Activated naive CD4-positive, alpha-beta T cell treated with anti-CD3 and anti-CD28 coated beads, Interleukin-2, amount 50 U/mL, for 24 hours (primary cell): ENCODE data around the gene GMDS.

ENCODE experiments used
- H3K27ac Mint-ChIP-seq: one replicate; pipeline ENCODE4 v1.8.0; 2021; ENCODE audit warnings: mild to moderate bottlenecking, mixed read lengths
- H3K27me3 Mint-ChIP-seq: one replicate; pipeline ENCODE4 v1.8.0; 2021; ENCODE audit warnings: mixed read lengths
- H3K36me3 Mint-ChIP-seq: one replicate; pipeline ENCODE4 v1.8.0; 2021; ENCODE audit warnings: mixed read lengths
- H3K4me1 Mint-ChIP-seq: one replicate; pipeline ENCODE4 v1.8.0; 2021; ENCODE audit warnings: mixed read lengths
- H3K4me3 Mint-ChIP-seq: one replicate; pipeline ENCODE4 v1.8.0; 2021; ENCODE audit warnings: mild to moderate bottlenecking, mixed read lengths
- H3K9me3 Mint-ChIP-seq: one replicate; pipeline ENCODE4 v1.8.0; 2021; ENCODE audit warnings: mixed read lengths

GMDS gene

GRCh38 chr6:2120912-2121311 is 124.5 kb downstream of the GMDS start:
- no peaks in the 10 kb centered on the region for H3K27me3 Mint-ChIP-seq
- no peaks in the 10 kb centered on the region for H3K4me1 Mint-ChIP-seq
- no peak overlapping the region for H3K27ac Mint-ChIP-seq
- H3K9me3 Mint-ChIP-seq = no peaks in the 10 kb centered on the region
- H3K36me3 Mint-ChIP-seq = peaks cover 11% of the 10 kb centered on the region
- H3K4me3 Mint-ChIP-seq = no peak overlapping the region

GRCh38 chr6:2119275-2119674 is 126.1 kb downstream of the GMDS start:
- Mint-ChIP-seq H3K4me3 (no peak overlapping the region), H3K36me3 (peaks cover 9% of the 10 kb centered on the region), H3K27me3 (no peaks in the 10 kb centered on the region), H3K4me1 (no peaks in the 10 kb centered on the region), H3K27ac (no peak overlapping the region), H3K9me3 (no peaks in the 10 kb centered on the region)

- peaks cover 2% of the 10 kb centered on the region for H3K4me1 Mint-ChIP-seq
- no peak overlapping the region for H3K27ac Mint-ChIP-seq
- no peak overlapping the region for H3K4me3 Mint-ChIP-seq
- no peaks in the 10 kb centered on the region for H3K27me3 Mint-ChIP-seq
- no peaks in the 10 kb centered on the region for H3K9me3 Mint-ChIP-seq
- H3K36me3 Mint-ChIP-seq = peaks cover 11% of the 10 kb centered on the region
These were observed 127.3 kb downstream of the GMDS start for GRCh38 chr6:2118136-2118535.

GRCh38 chr6:2117447-2117846 is 128.0 kb downstream of the GMDS start:
- peaks cover 9% of the 10 kb centered on the region for H3K4me1 Mint-ChIP-seq
- H3K9me3 Mint-ChIP-seq = no peaks in the 10 kb centered on the region
- no peaks in the 10 kb centered on the region for H3K27me3 Mint-ChIP-seq
- peaks cover 15% of the 10 kb centered on the region for H3K36me3 Mint-ChIP-seq
- H3K4me3 Mint-ChIP-seq = no peak overlapping the region
- no peak overlapping the region for H3K27ac Mint-ChIP-seq

- peaks cover under 1% of the 10 kb centered on the region for H3K9me3 Mint-ChIP-seq
- no peak overlapping the region for H3K4me3 Mint-ChIP-seq
- H3K36me3 Mint-ChIP-seq = peaks cover 11% of the 10 kb centered on the region
- H3K27me3 Mint-ChIP-seq = no peaks in the 10 kb centered on the region
- no peak overlapping the region for H3K27ac Mint-ChIP-seq
- H3K4me1 Mint-ChIP-seq = peaks cover 19% of the 10 kb centered on the region
These were observed 128.9 kb downstream of the GMDS start for GRCh38 chr6:2116496-2116895.

GRCh38 chr6:2114100-2114499 is 131.3 kb downstream of the GMDS start:
- no peak overlapping the region for H3K4me3 Mint-ChIP-seq
- peaks cover 13% of the 10 kb centered on the region for H3K9me3 Mint-ChIP-seq
- H3K36me3 Mint-ChIP-seq = peaks cover 17% of the 10 kb centered on the region
- H3K27me3 Mint-ChIP-seq = no peaks in the 10 kb centered on the region
- no peak overlapping the region for H3K27ac Mint-ChIP-seq
- peaks cover 37% of the 10 kb centered on the region for H3K4me1 Mint-ChIP-seq

- Mint-ChIP-seq H3K4me3 (peak overlapping the region; percentile 90), H3K4me1 (peaks cover 37% of the 10 kb centered on the region), H3K27me3 (no peaks in the 10 kb centered on the region), H3K36me3 (peaks cover 17% of the 10 kb centered on the region), H3K27ac (peak overlapping the region; percentile 99), H3K9me3 (peaks cover 13% of the 10 kb centered on the region)
These were observed 134.2 kb downstream of the GMDS start for GRCh38 chr6:2111162-2111677.

GRCh38 chr6:2110504-2110903 is 134.9 kb downstream of the GMDS start:
- Mint-ChIP-seq H3K36me3 (peaks cover 17% of the 10 kb centered on the region), H3K4me1 (peaks cover 37% of the 10 kb centered on the region), H3K27ac (peak overlapping the region; percentile 99), H3K4me3 (peak overlapping the region; percentile 90), H3K27me3 (no peaks in the 10 kb centered on the region), H3K9me3 (peaks cover 13% of the 10 kb centered on the region)

- H3K4me1 Mint-ChIP-seq = peaks cover 37% of the 10 kb centered on the region
- H3K27ac Mint-ChIP-seq = no peak overlapping the region
- H3K27me3 Mint-ChIP-seq = no peaks in the 10 kb centered on the region
- peaks cover 13% of the 10 kb centered on the region for H3K9me3 Mint-ChIP-seq
- H3K4me3 Mint-ChIP-seq = no peak overlapping the region
- peaks cover 14% of the 10 kb centered on the region for H3K36me3 Mint-ChIP-seq
These were observed 135.6 kb downstream of the GMDS start for GRCh38 chr6:2109796-2110195.

GRCh38 chr6:2108700-2109306 is 136.6 kb downstream of the GMDS start:
- no peaks in the 10 kb centered on the region for H3K27me3 Mint-ChIP-seq
- no peak overlapping the region for H3K4me3 Mint-ChIP-seq
- peaks cover 10% of the 10 kb centered on the region for H3K36me3 Mint-ChIP-seq
- no peak overlapping the region for H3K27ac Mint-ChIP-seq
- H3K9me3 Mint-ChIP-seq = peaks cover 13% of the 10 kb centered on the region
- H3K4me1 Mint-ChIP-seq = peaks cover 41% of the 10 kb centered on the region

GRCh38 chr6:2104524-2104880 is 140.9 kb downstream of the GMDS start:
- H3K36me3 Mint-ChIP-seq = no peaks in the 10 kb centered on the region
- no peaks in the 10 kb centered on the region for H3K9me3 Mint-ChIP-seq
- peaks cover 4% of the 10 kb centered on the region for H3K4me1 Mint-ChIP-seq
- no peak overlapping the region for H3K4me3 Mint-ChIP-seq
- no peaks in the 10 kb centered on the region for H3K27me3 Mint-ChIP-seq
- no peak overlapping the region for H3K27ac Mint-ChIP-seq

- Mint-ChIP-seq H3K36me3 (no peaks in the 10 kb centered on the region), H3K9me3 (no peaks in the 10 kb centered on the region), H3K27me3 (no peaks in the 10 kb centered on the region), H3K4me1 (peaks cover 4% of the 10 kb centered on the region), H3K27ac (no peak overlapping the region), H3K4me3 (no peak overlapping the region)
These were observed 141.5 kb downstream of the GMDS start for GRCh38 chr6:2103765-2104523.

GRCh38 chr6:2102966-2103365 is 142.4 kb downstream of the GMDS start:
- Mint-ChIP-seq H3K9me3 (no peaks in the 10 kb centered on the region), H3K4me3 (no peak overlapping the region), H3K27ac (no peak overlapping the region), H3K4me1 (peaks cover 4% of the 10 kb centered on the region), H3K27me3 (no peaks in the 10 kb centered on the region), H3K36me3 (no peaks in the 10 kb centered on the region)

GRCh38 chr6:2102316-2102883 is 143.0 kb downstream of the GMDS start:
- no peaks in the 10 kb centered on the region for H3K27me3 Mint-ChIP-seq
- H3K4me1 Mint-ChIP-seq = peaks cover 4% of the 10 kb centered on the region
- H3K27ac Mint-ChIP-seq = no peak overlapping the region
- no peak overlapping the region for H3K4me3 Mint-ChIP-seq
- no peaks in the 10 kb centered on the region for H3K9me3 Mint-ChIP-seq
- H3K36me3 Mint-ChIP-seq = no peaks in the 10 kb centered on the region

- Mint-ChIP-seq H3K4me3 (no peak overlapping the region), H3K27me3 (no peaks in the 10 kb centered on the region), H3K27ac (no peak overlapping the region), H3K4me1 (peaks cover 4% of the 10 kb centered on the region), H3K36me3 (no peaks in the 10 kb centered on the region), H3K9me3 (no peaks in the 10 kb centered on the region)
These were observed 144.2 kb downstream of the GMDS start for GRCh38 chr6:2101213-2101612.

- Mint-ChIP-seq H3K4me3 (no peak overlapping the region), H3K27ac (no peak overlapping the region), H3K4me1 (peaks cover 4% of the 10 kb centered on the region), H3K27me3 (no peaks in the 10 kb centered on the region), H3K9me3 (no peaks in the 10 kb centered on the region), H3K36me3 (no peaks in the 10 kb centered on the region)
These were observed 145.5 kb downstream of the GMDS start for GRCh38 chr6:2099870-2100269.
